Caco-2 (cell line): ENCODE data around the gene SLC52A3. TPM values are rescaled to one million over a fixed set of nuclear protein-coding genes. Genes with fewer than 3 reads are reported as not detected.
"Not testable (repeated sequence)": the region's sequence is repeated elsewhere in the genome, so short reads cannot be mapped to it uniquely, and the experiment has no call there.

Experiments
- BruUV-seq: library from RNA; stranded (reverse); fragments of 400-500 nt; replicated peaks from 2 replicates; lab custom pipeline; 2021; lab: Mats Ljungman, UMichigan
- CTCF ChIA-PET: fragments of 300-600 bp; sonication (Branson Sonifier 250); formaldehyde crosslinking; loops from one replicate; lab custom pipeline; 2022; ENCODE audit warnings: antibody characterized with exemption; lab: Charles Lee
- POLR2A ChIA-PET: fragments of 300-600 bp; sonication (Branson Sonifier 250); formaldehyde crosslinking; loops from one replicate; lab custom pipeline; 2022; ENCODE audit warnings: antibody characterized with exemption; lab: Charles Lee
- DNase-seq, 2 experiments: peaks; one replicate each; pipeline versions ENCODE4 v3.0.0 to v3.0.0-alpha.2; 2020 to 2022
- H3K27me3 ChIP-seq: replicated peaks from 2 replicates; pipeline ENCODE4 v1.6.0; 2011; ENCODE audit warnings: low read length; ENCODE audit not compliant: control insufficient read depth, insufficient read depth
- H3K36me3 ChIP-seq: 2 replicates; pipeline ENCODE4 v1.5.1; 2011; ENCODE audit warnings: low read length; ENCODE audit not compliant: control insufficient read depth, insufficient read depth
- H3K4me1 ChIP-seq: fragments of 250-450 bp; sonication (Bioruptor Pico); 2 replicates; pipeline ENCODE4 v1.5.1; 2020; ENCODE audit warnings: mild to moderate bottlenecking
- H3K4me3 ChIP-seq: 2 replicates; pipeline ENCODE4 v1.5.1; 2011; ENCODE audit warnings: low read depth, mild to moderate bottlenecking, control low read depth, low read length
- H3K9me3 ChIP-seq: fragments of 250-450 bp; sonication (Bioruptor Pico); 2 replicates; pipeline ENCODE4 v1.5.1; 2020; ENCODE audit warnings: mild to moderate bottlenecking, moderate library complexity
- H3K27ac Mint-ChIP-seq: one replicate; pipeline ENCODE4 v1.8.0; 2022; ENCODE audit warnings: mixed read lengths; ENCODE audit not compliant: unreplicated experiment
- H3K27me3 Mint-ChIP-seq: one replicate; pipeline ENCODE4 v1.8.0; 2022; ENCODE audit warnings: mixed read lengths; ENCODE audit not compliant: insufficient read depth, unreplicated experiment
- H3K36me3 Mint-ChIP-seq: one replicate; pipeline ENCODE4 v1.8.0; 2022; ENCODE audit warnings: mild to moderate bottlenecking, mixed read lengths; ENCODE audit not compliant: insufficient read depth, unreplicated experiment
- H3K4me1 Mint-ChIP-seq: one replicate; pipeline ENCODE4 v1.8.0; 2022; ENCODE audit warnings: low read depth, mixed read lengths; ENCODE audit not compliant: unreplicated experiment
- H3K4me3 Mint-ChIP-seq: one replicate; pipeline ENCODE4 v1.8.0; 2022; ENCODE audit warnings: mild to moderate bottlenecking, moderate library complexity, mixed read lengths; ENCODE audit not compliant: unreplicated experiment
- H3K9me3 Mint-ChIP-seq: one replicate; pipeline ENCODE4 v1.8.0; 2022; ENCODE audit warnings: mixed read lengths; ENCODE audit not compliant: unreplicated experiment
- CTCF ChIP-seq, 2 experiments: fragments of 200-600 bp in 1 of 2; IDR thresholded peaks; 1 replicate in 1 of 2; 2 replicates in 1 of 2; pipeline versions ENCODE4 v1.5.1 to v1.8.0; 2011 to 2022; ENCODE audit warnings: antibody characterized with exemption in 1 of 2, control low read depth in 1 of 2, inconsistent platforms in 1 of 2, low read depth in 1 of 2, low read length in 1 of 2, mild to moderate bottlenecking in 1 of 2, moderate library complexity in 1 of 2; ENCODE audit not compliant: insufficient read depth in 1 of 2, severe bottlenecking in 1 of 2, unreplicated experiment in 1 of 2
- intact Hi-C: fragments of 100-400 bp; cut with micrococcal nuclease; formaldehyde crosslinking; loops from one replicate; pipeline ENCODE4 v1.10.0; 2022; ENCODE audit not compliant: unreplicated experiment
- total RNA-seq: library from RNA; stranded (reverse); gene quantifications from 2 replicates; pipeline ENCODE4 v1.2.3, GENCODE V29; 2022

The SLC52A3 gene
- total RNA-seq, 1 experiment from 2014 or later: 0.50 TPM

GRCh38 chr20:801678-802077 lies 33.4 kb upstream of the SLC52A3 start:
- no peaks in the 10 kb centered on the region for H3K4me1 Mint-ChIP-seq
- H3K4me3 Mint-ChIP-seq: no peak overlapping the region
- no peak overlapping the region for H3K27ac Mint-ChIP-seq
- Histone ChIP-seq H3K36me3 (no peaks in the 10 kb centered on the region), H3K27me3 (no peaks in the 10 kb centered on the region), H3K4me3 (no peak overlapping the region), H3K9me3 (peaks cover 28% of the 10 kb centered on the region), H3K4me1 (no peaks in the 10 kb centered on the region)
- H3K36me3 Mint-ChIP-seq: no peaks in the 10 kb centered on the region
- no peaks in the 10 kb centered on the region for H3K27me3 Mint-ChIP-seq
- DNase-seq: no peak
- ChIA-PET POLR2A (no interaction called here), CTCF (interaction anchor here (0.8 kb wide), 1 partner anchor 13 kb away, joined by 3 read pairs; no protein-coding TSS in a partner anchor)
- no TSS peak for BruUV-seq
- peaks cover 34% of the 10 kb centered on the region for H3K9me3 Mint-ChIP-seq
- no peak for TF ChIP-seq CTCF (IDR thresholded peaks at IDR 0.05; ENCODE audit: insufficient read depth in 1 of 2, low read depth in 1 of 2, low read length in 1 of 2, severe bottlenecking in 1 of 2, unreplicated experiment in 1 of 2)
- intact Hi-C loops: no loop called here

GRCh38 chr20:800026-800425 lies 31.7 kb upstream of the SLC52A3 start:
- H3K4me3 ChIP-seq, H3K27ac Mint-ChIP-seq, CTCF ChIA-PET, H3K4me3 Mint-ChIP-seq, H3K4me1 ChIP-seq, DNase-seq, POLR2A ChIA-PET, H3K36me3 Mint-ChIP-seq, BruUV-seq, H3K4me1 Mint-ChIP-seq, H3K27me3 Mint-ChIP-seq, intact Hi-C loops, H3K36me3 ChIP-seq, H3K27me3 ChIP-seq: not testable (repeated sequence)
- peaks cover 28% of the 10 kb centered on the region for H3K9me3 Mint-ChIP-seq
- peaks cover 13% of the 10 kb centered on the region for H3K9me3 ChIP-seq

- intact Hi-C loops, H3K4me1 ChIP-seq, H3K27me3 Mint-ChIP-seq, H3K36me3 Mint-ChIP-seq, H3K27ac Mint-ChIP-seq, DNase-seq, POLR2A ChIA-PET, CTCF ChIA-PET, H3K4me1 Mint-ChIP-seq, H3K36me3 ChIP-seq, H3K4me3 ChIP-seq, H3K27me3 ChIP-seq, H3K9me3 ChIP-seq, BruUV-seq, H3K4me3 Mint-ChIP-seq: not testable (repeated sequence)
- H3K9me3 Mint-ChIP-seq: peaks cover 19% of the 10 kb centered on the region
These were observed 30.4 kb upstream of the SLC52A3 start for GRCh38 chr20:798746-799145.

GRCh38 chr20:796921-797320 lies 28.6 kb upstream of the SLC52A3 start:
- no peak for DNase-seq
- no peaks in the 10 kb centered on the region for H3K4me1 Mint-ChIP-seq
- H3K36me3 Mint-ChIP-seq: no peaks in the 10 kb centered on the region
- ChIA-PET CTCF (no interaction called here), POLR2A (no interaction called here)
- H3K4me1 ChIP-seq: no peaks in the 10 kb centered on the region
- TF ChIP-seq CTCF (IDR thresholded peaks at IDR 0.05; ENCODE audit: insufficient read depth in 1 of 2, low read depth in 1 of 2, low read length in 1 of 2, severe bottlenecking in 1 of 2, unreplicated experiment in 1 of 2): no peak
- H3K27me3 Mint-ChIP-seq: peaks cover 3% of the 10 kb centered on the region
- no TSS peak for BruUV-seq
- no peak overlapping the region for H3K27ac Mint-ChIP-seq
- H3K9me3 Mint-ChIP-seq: peaks cover 19% of the 10 kb centered on the region
- no peaks in the 10 kb centered on the region; the same call in 1 of the 2 replicates for H3K9me3 ChIP-seq
- no peaks in the 10 kb centered on the region for H3K36me3 ChIP-seq
- no peak overlapping the region for H3K4me3 Mint-ChIP-seq
- no peak overlapping the region for H3K4me3 ChIP-seq
- H3K27me3 ChIP-seq: no peaks in the 10 kb centered on the region
- intact Hi-C loops: no loop called here
